ENCODE measurements around the gene PAFAH1B2.

GRCh38 chr11:117098269-117099232, 45.5 kb upstream of the PAFAH1B2 start, which contains the start of gene SIK3:
- TF ChIP-seq, protein P1, sequence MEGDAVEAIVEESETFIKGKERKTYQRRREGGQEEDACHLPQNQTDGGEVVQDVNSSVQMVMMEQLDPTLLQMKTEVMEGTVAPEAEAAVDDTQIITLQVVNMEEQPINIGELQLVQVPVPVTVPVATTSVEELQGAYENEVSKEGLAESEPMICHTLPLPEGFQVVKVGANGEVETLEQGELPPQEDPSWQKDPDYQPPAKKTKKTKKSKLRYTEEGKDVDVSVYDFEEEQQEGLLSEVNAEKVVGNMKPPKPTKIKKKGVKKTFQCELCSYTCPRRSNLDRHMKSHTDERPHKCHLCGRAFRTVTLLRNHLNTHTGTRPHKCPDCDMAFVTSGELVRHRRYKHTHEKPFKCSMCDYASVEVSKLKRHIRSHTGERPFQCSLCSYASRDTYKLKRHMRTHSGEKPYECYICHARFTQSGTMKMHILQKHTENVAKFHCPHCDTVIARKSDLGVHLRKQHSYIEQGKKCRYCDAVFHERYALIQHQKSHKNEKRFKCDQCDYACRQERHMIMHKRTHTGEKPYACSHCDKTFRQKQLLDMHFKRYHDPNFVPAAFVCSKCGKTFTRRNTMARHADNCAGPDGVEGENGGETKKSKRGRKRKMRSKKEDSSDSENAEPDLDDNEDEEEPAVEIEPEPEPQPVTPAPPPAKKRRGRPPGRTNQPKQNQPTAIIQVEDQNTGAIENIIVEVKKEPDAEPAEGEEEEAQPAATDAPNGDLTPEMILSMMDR (IDR thresholded peaks at IDR 0.05 in 8 of 11, conservative IDR thresholded peaks at IDR 0.05 in 3 of 11) = peak in 8 of 11 experiments; percentile 14 to 72 (median 54)
- peak; percentile 66 to 89 (median 83) for TF ChIP-seq POLR2AphosphoS5 (IDR thresholded peaks at IDR 0.05)
- peak in 2 of 3 donors; percentile 15 to 25 for TF ChIP-seq POLR2A (IDR thresholded peaks at IDR 0.05)
